Mesenchymal stem cell (in vitro differentiated cells and primary cell): ENCODE measurements around the gene LYVE1.

ENCODE experiments used
- DNase-seq: peaks from one replicate; pipeline ENCODE4 v3.0.0-alpha.2; 2013
- H2AFZ ChIP-seq: one replicate; pipeline ENCODE4 v1.6.1; 2013; ENCODE audit warnings: low read depth, mild to moderate bottlenecking, control low read depth, inconsistent platforms, low read length, moderate library complexity
- H2AK5ac ChIP-seq: 2 replicates; pipeline ENCODE4 v1.6.1; 2013; ENCODE audit warnings: low read length, moderate library complexity, mild to moderate bottlenecking, inconsistent platforms; ENCODE audit not compliant: severe bottlenecking
- H2BK120ac ChIP-seq: one replicate; pipeline ENCODE4 v1.6.1; 2013; ENCODE audit warnings: low read depth, mild to moderate bottlenecking, inconsistent platforms, low read length, moderate library complexity
- H2BK12ac ChIP-seq, 2 experiments: one replicate each; pipeline ENCODE4 v1.6.1; 2013; ENCODE audit warnings: inconsistent platforms in 2 of 2, low read length in 2 of 2, mild to moderate bottlenecking in 2 of 2, moderate library complexity in 2 of 2, control low read depth in 1 of 2
- H2BK15ac ChIP-seq: one replicate; pipeline ENCODE4 v1.6.1; 2013; ENCODE audit warnings: mild to moderate bottlenecking, low read depth, inconsistent platforms; ENCODE audit not compliant: poor library complexity, severe bottlenecking
- H2BK5ac ChIP-seq: 2 replicates; pipeline ENCODE4 v1.6.1; 2013; ENCODE audit warnings: low read depth, mild to moderate bottlenecking, low read length, control low read depth, inconsistent platforms; ENCODE audit not compliant: poor library complexity, severe bottlenecking
- H3K14ac ChIP-seq, 2 experiments: one replicate each; pipeline ENCODE4 v1.6.1; 2013; ENCODE audit warnings: inconsistent platforms in 2 of 2, low read length in 2 of 2, control low read depth in 1 of 2, mild to moderate bottlenecking in 1 of 2, moderate library complexity in 1 of 2
- H3K18ac ChIP-seq, 2 experiments: one replicate each; pipeline ENCODE4 v1.6.1; 2013; ENCODE audit warnings: inconsistent platforms in 2 of 2, low read length in 2 of 2, control low read depth in 1 of 2, low read depth in 1 of 2, mild to moderate bottlenecking in 1 of 2
- H3K23ac ChIP-seq, 2 experiments: one replicate each; pipeline ENCODE4 v1.6.1; 2013; ENCODE audit warnings: inconsistent platforms in 2 of 2, low read length in 2 of 2, mild to moderate bottlenecking in 2 of 2, moderate library complexity in 2 of 2, control low read depth in 1 of 2
- H3K27ac ChIP-seq: 2 replicates; pipeline ENCODE4 v1.5.1; 2013; ENCODE audit warnings: mild to moderate bottlenecking, moderate library complexity, low read length, control low read depth, inconsistent platforms; ENCODE audit not compliant: poor library complexity, severe bottlenecking
- H3K27me3 ChIP-seq, 2 experiments: 2 replicates each; pipeline versions ENCODE4 v1.6.1 to v1.7.0; 2013; ENCODE audit warnings: low read length in 2 of 2, mild to moderate bottlenecking in 2 of 2, moderate library complexity in 2 of 2, control low read depth in 1 of 2, inconsistent platforms in 1 of 2; ENCODE audit not compliant: control insufficient read depth in 1 of 2, insufficient read depth in 1 of 2
- H3K36me3 ChIP-seq, 2 experiments: 2 replicates each; pipeline versions ENCODE4 v1.6.1 to v1.7.0; 2013; ENCODE audit warnings: low read length in 2 of 2, control low read depth in 1 of 2, inconsistent platforms in 1 of 2, low read depth in 1 of 2, mild to moderate bottlenecking in 1 of 2; ENCODE audit not compliant: insufficient read depth in 2 of 2, control insufficient read depth in 1 of 2
- H3K4ac ChIP-seq, 2 experiments: one replicate each; pipeline ENCODE4 v1.6.1; 2013; ENCODE audit warnings: inconsistent platforms in 2 of 2, low read length in 2 of 2, mild to moderate bottlenecking in 2 of 2, moderate library complexity in 2 of 2, control low read depth in 1 of 2, low read depth in 1 of 2
- H3K4me1 ChIP-seq: 2 replicates; pipeline ENCODE4 v1.6.1; 2013; ENCODE audit warnings: low read depth, low read length, control low read depth; ENCODE audit not compliant: control insufficient read depth, insufficient read depth
- H3K4me2 ChIP-seq: 2 replicates; pipeline ENCODE4 v1.6.1; 2013; ENCODE audit warnings: low read length, mild to moderate bottlenecking, inconsistent platforms; ENCODE audit not compliant: poor library complexity, severe bottlenecking
- H3K4me3 ChIP-seq, 2 experiments: 2 replicates each; pipeline versions ENCODE4 v1.5.1 to v1.7.0; 2013; ENCODE audit warnings: low read length in 2 of 2, mild to moderate bottlenecking in 2 of 2, control low read depth in 1 of 2, low read depth in 1 of 2; ENCODE audit not compliant: insufficient read depth in 1 of 2
- H3K79me1 ChIP-seq: replicated peaks from 2 replicates; pipeline ENCODE4 v1.6.1; 2013; ENCODE audit warnings: mild to moderate bottlenecking, control low read depth, low read length, inconsistent platforms; ENCODE audit not compliant: poor library complexity, severe bottlenecking
- H3K9ac ChIP-seq: 2 replicates; pipeline ENCODE4 v1.7.0; 2013; ENCODE audit warnings: mild to moderate bottlenecking, low read length, moderate library complexity
- H3K9me3 ChIP-seq: 2 replicates; pipeline ENCODE4 v1.7.0; 2013; ENCODE audit warnings: mild to moderate bottlenecking, low read length; ENCODE audit not compliant: control insufficient read depth
- H4K8ac ChIP-seq: one replicate; pipeline ENCODE4 v1.6.1; 2013; ENCODE audit warnings: inconsistent platforms, mild to moderate bottlenecking, low read length, moderate library complexity
- H4K91ac ChIP-seq: one replicate; pipeline ENCODE4 v1.6.1; 2013; ENCODE audit warnings: mild to moderate bottlenecking, low read length, inconsistent platforms
- WGBS: methylation state at CpG from one replicate; pipeline ENCODE4 v1.1.7; 2013; ENCODE audit warnings: mixed read lengths; 5-methylcytosine and 5-hydroxymethylcytosine counted together

Gene LYVE1

GRCh38 chr11:10518123-10518522, 50.3 kb downstream of the LYVE1 start:
- no peak overlapping the region for H4K8ac ChIP-seq
- no peak overlapping the region for H3K4me2 ChIP-seq
- DNase-seq: no peak
- H2BK12ac ChIP-seq: no peak overlapping the region
- H3K4ac ChIP-seq: no peak overlapping the region
- H3K9ac ChIP-seq: no peak overlapping the region
- H3K27ac ChIP-seq: no peak overlapping the region
- H3K36me3 ChIP-seq: peaks cover 8 to 85% of the 10 kb centered on the region in 2 experiments
- no peak overlapping the region for H2BK120ac ChIP-seq
- no peaks in the 10 kb centered on the region for H3K9me3 ChIP-seq
- no peak overlapping the region for H4K91ac ChIP-seq
- H3K14ac ChIP-seq: no peak overlapping the region
- no peak overlapping the region for H2BK15ac ChIP-seq
- no peak overlapping the region for H2AFZ ChIP-seq
- no peaks in the 10 kb centered on the region for H3K27me3 ChIP-seq
- H2AK5ac ChIP-seq: no peak overlapping the region
- H2BK5ac ChIP-seq: no peak overlapping the region
- H3K23ac ChIP-seq: no peak overlapping the region
- H3K18ac ChIP-seq: no peak overlapping the region
- H3K4me3 ChIP-seq: no peak overlapping the region
- H3K4me1 ChIP-seq: no peaks in the 10 kb centered on the region
- H3K79me1 ChIP-seq: peaks cover 4% of the 10 kb centered on the region

- Histone ChIP-seq H3K9ac (no peak overlapping the region), H2BK120ac (no peak overlapping the region), H3K14ac (no peak overlapping the region), H4K91ac (no peak overlapping the region), H2AK5ac (no peak overlapping the region), H3K23ac (no peak overlapping the region), H3K27ac (no peak overlapping the region), H3K9me3 (no peaks in the 10 kb centered on the region), H3K4me2 (no peak overlapping the region), H4K8ac (no peak overlapping the region), H3K4ac (no peak overlapping the region), H3K79me1 (peaks cover 9% of the 10 kb centered on the region), H2BK5ac (no peak overlapping the region), H3K36me3 (peaks cover 10 to 82% of the 10 kb centered on the region in 2 experiments), H2BK15ac (no peak overlapping the region), H3K18ac (no peak overlapping the region), H3K4me1 (no peaks in the 10 kb centered on the region), H2AFZ (no peak overlapping the region), H3K27me3 (no peaks in the 10 kb centered on the region), H3K4me3 (no peak overlapping the region), H2BK12ac (no peak overlapping the region)
- DNase-seq: no peak
- WGBS: no CpG with 5 or more reads among the region's 3 CpGs
Observed at GRCh38 chr11:10515418-10515817, 53.0 kb downstream of the LYVE1 start.

GRCh38 chr11:10514709-10515108, 53.8 kb downstream of the LYVE1 start:
- Histone ChIP-seq H3K4me3 (no peak overlapping the region), H3K27me3 (no peaks in the 10 kb centered on the region), H2BK12ac (no peak overlapping the region), H2AK5ac (no peak overlapping the region), H3K9me3 (no peaks in the 10 kb centered on the region), H3K18ac (peak overlapping the region in 1 of 2 experiments; percentile 16), H3K4me2 (no peak overlapping the region), H3K9ac (peak overlapping the region; percentile 63), H4K8ac (no peak overlapping the region), H3K36me3 (peaks cover 8 to 75% of the 10 kb centered on the region in 2 experiments), H2BK5ac (no peak overlapping the region), H4K91ac (no peak overlapping the region), H2BK120ac (no peak overlapping the region), H3K27ac (no peak overlapping the region), H3K14ac (no peak overlapping the region), H3K4me1 (no peaks in the 10 kb centered on the region), H2AFZ (no peak overlapping the region), H3K79me1 (peaks cover 9% of the 10 kb centered on the region), H2BK15ac (no peak overlapping the region), H3K23ac (no peak overlapping the region), H3K4ac (no peak overlapping the region)
- DNase-seq: peak; percentile 37
- WGBS: no CpG with 5 or more reads among the region's 2 CpGs

GRCh38 chr11:10514202-10514601, 54.3 kb downstream of the LYVE1 start:
- WGBS: no CpG with 5 or more reads among the region's 2 CpGs
- no peak overlapping the region for H2BK120ac ChIP-seq
- H2BK5ac ChIP-seq: no peak overlapping the region
- H3K4ac ChIP-seq: no peak overlapping the region
- peak overlapping the region; percentile 63 for H3K9ac ChIP-seq
- H2BK15ac ChIP-seq: no peak overlapping the region
- no peak overlapping the region for H2AK5ac ChIP-seq
- H3K4me3 ChIP-seq: no peak overlapping the region
- H2AFZ ChIP-seq: no peak overlapping the region
- no peaks in the 10 kb centered on the region for H3K4me1 ChIP-seq
- no peak overlapping the region for H3K18ac ChIP-seq
- H3K27ac ChIP-seq: no peak overlapping the region
- H3K79me1 ChIP-seq: peaks cover 9% of the 10 kb centered on the region
- no peaks in the 10 kb centered on the region for H3K9me3 ChIP-seq
- H3K36me3 ChIP-seq: peaks cover 6 to 70% of the 10 kb centered on the region in 2 experiments
- H3K23ac ChIP-seq: no peak overlapping the region
- H3K27me3 ChIP-seq: no peaks in the 10 kb centered on the region
- no peak overlapping the region for H3K4me2 ChIP-seq
- H3K14ac ChIP-seq: no peak overlapping the region
- no peak overlapping the region for H2BK12ac ChIP-seq
- peak; percentile 33 for DNase-seq
- no peak overlapping the region for H4K91ac ChIP-seq
- H4K8ac ChIP-seq: no peak overlapping the region
